ENCODE data around the gene TMEM114. TPM values are rescaled to one million over a fixed set of nuclear protein-coding genes. Genes with fewer than 3 reads are reported as not detected.

The TMEM114 gene
- total and polyA plus RNA-seq, 7 experiments from 2014 or later: not detected

DNA sequence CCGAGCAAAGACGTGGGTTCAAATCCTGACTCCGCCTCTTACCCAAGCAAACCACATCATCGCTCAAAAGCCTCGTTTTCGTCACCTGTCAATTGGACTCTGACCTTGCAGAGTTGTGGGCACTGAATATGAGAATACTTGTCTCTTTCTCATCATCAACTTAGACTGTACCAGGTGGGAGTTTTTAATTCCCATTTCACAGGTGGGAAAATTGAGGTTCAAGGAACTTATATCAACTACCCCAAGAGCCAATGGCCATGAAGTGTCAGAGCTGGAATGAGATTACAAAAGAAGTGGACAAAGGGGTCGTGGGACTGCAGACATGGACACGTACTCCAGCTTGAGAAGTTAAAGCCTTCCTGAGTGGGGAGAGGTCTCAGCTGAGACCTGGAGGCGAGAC, 10.8 kb downstream of the TMEM114 start:
- CTCF ChIA-PET: no interaction called here
- ATAC-seq (no peak), DNase-seq (no peak)
- POLR2A ChIA-PET: no interaction called here
- no peaks in the 10 kb centered on the region for H3K36me3 Mint-ChIP-seq
- peaks cover 2 to 34% (median 23%) of the 10 kb centered on the region in 5 donors for H3K27me3 Mint-ChIP-seq
- H3K4me3 Mint-ChIP-seq: no peak overlapping the region
- no peaks in the 10 kb centered on the region for H3K4me1 ChIP-seq (ENCODE audit: control insufficient read depth in 2 of 2, insufficient read depth in 2 of 2, low read length in 2 of 2)
- H3K9me3 ChIP-seq (ENCODE audit: control insufficient read depth in 2 of 3, low read length in 3 of 3): no peaks in the 10 kb centered on the region
- peaks cover 0 to 3% (median 0%) of the 10 kb centered on the region in 7 donors for H3K4me1 Mint-ChIP-seq
- H3K4me3 ChIP-seq (ENCODE audit: low read length): no peak overlapping the region
- no peak overlapping the region for H3K27ac ChIP-seq (ENCODE audit: low read depth, low read length)
- intact Hi-C loops (cut with micrococcal nuclease): no loop called here
- H3K9me3 Mint-ChIP-seq: no peaks in the 10 kb centered on the region
- H3K27me3 ChIP-seq (ENCODE audit: control insufficient read depth in 2 of 2, insufficient read depth in 2 of 2, low read length in 2 of 2): no peaks in the 10 kb centered on the region
- H3K36me3 ChIP-seq (ENCODE audit: control insufficient read depth in 2 of 3, insufficient read depth in 3 of 3, low read length in 3 of 3): no peaks in the 10 kb centered on the region
- no peak overlapping the region for H3K27ac Mint-ChIP-seq

DNA sequence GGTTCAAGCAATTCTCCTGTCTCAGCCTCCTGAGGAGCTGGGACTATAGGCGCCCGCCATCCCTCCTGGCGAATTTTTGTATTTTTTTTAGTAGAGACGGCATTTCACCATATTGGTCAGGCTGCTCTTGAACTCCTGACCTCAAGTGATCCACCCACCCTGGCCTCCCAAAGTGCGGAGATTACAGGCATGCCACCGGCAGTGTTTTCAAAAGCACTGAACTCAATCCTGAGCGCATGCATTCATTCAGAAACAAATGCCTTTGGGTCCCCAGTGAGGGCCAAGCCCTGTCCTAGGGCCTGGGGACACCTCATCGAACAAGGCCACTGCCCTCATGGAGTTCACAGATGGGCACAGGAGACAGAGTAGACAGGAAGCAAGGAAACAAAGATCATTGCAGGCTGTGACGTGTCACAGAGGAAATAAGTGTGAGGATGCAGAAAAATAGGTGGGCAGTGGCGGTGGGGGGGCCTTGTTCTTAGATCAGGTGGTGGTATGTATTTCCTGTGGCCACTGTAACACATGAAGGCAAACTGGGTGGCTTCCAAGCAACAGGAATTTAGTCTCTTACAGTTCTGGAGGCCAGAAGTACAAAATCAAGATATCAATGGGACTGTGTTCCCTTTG, 12.5 kb downstream of the TMEM114 start:
- Mint-ChIP-seq H3K9me3 (no peaks in the 10 kb centered on the region), H3K27ac (no peak overlapping the region), H3K27me3 (peaks cover 2 to 34% (median 29%) of the 10 kb centered on the region in 5 donors), H3K4me1 (peaks cover 0 to 3% (median 0%) of the 10 kb centered on the region in 7 donors), H3K36me3 (no peaks in the 10 kb centered on the region), H3K4me3 (no peak overlapping the region)
- no peaks in the 10 kb centered on the region for H3K36me3 ChIP-seq (ENCODE audit: control insufficient read depth in 2 of 3, insufficient read depth in 3 of 3, low read length in 3 of 3)
- ChIA-PET CTCF (no interaction called here), POLR2A (no interaction called here)
- no peaks in the 10 kb centered on the region for H3K9me3 ChIP-seq (ENCODE audit: control insufficient read depth in 2 of 3, low read length in 3 of 3)
- H3K4me1 ChIP-seq (ENCODE audit: control insufficient read depth in 2 of 2, insufficient read depth in 2 of 2, low read length in 2 of 2): no peaks in the 10 kb centered on the region
- H3K27me3 ChIP-seq (ENCODE audit: control insufficient read depth in 2 of 2, insufficient read depth in 2 of 2, low read length in 2 of 2): no peaks in the 10 kb centered on the region
- intact Hi-C loops (cut with micrococcal nuclease): no loop called here
- H3K4me3 ChIP-seq (ENCODE audit: low read length): no peak overlapping the region
- ATAC-seq (no peak), DNase-seq (no peak)
- H3K27ac ChIP-seq (ENCODE audit: low read depth, low read length): no peak overlapping the region

DNA sequence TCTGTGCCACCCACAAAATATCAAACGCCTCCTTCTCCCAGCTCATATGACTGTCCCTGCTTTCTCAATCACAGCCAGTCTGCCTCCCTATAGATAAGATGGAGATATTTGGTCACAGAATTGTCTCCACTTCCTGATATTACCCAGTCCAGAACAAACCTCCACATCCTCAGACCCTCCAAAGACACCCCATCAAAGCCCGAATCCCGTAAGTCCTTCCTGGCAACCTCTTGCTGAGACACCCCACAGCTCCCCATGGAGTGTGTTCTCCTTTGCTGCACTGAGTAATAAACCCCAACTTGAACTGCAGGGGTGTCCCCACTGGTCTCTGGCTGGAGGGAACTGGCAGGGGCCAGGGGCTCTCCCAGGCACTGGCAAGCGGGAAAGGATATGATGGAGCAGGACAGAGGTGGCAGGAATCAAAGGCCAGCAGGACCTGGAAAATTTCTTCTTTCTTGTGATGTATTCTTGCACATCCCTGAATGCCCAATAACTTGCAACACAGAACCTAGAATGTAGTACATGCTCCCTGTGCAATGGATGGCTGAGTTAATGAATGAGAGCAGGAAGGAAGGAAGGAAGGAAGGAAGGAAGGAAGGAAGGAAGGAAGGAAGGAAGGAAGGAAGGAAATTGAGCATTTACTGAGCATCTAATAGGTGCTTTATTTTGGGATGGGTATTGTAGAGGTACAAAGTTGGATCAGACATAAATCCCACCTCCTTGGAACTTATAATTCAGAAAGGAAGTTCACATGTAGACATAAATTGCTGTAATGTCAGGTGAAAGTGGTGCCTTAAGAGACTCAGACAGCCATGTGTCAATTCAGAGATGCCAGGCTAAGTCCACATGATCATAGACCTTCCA, 13.9 kb downstream of the TMEM114 start:
- H3K4me1 Mint-ChIP-seq: peaks cover 0 to 3% (median 0%) of the 10 kb centered on the region in 7 donors
- H3K4me1 ChIP-seq (ENCODE audit: control insufficient read depth in 2 of 2, insufficient read depth in 2 of 2, low read length in 2 of 2): no peaks in the 10 kb centered on the region
- intact Hi-C loops (cut with micrococcal nuclease): no loop called here
- POLR2A ChIA-PET: no interaction called here
- peaks cover 7 to 36% (median 33%) of the 10 kb centered on the region in 5 donors for H3K27me3 Mint-ChIP-seq
- H3K36me3 ChIP-seq (ENCODE audit: control insufficient read depth in 2 of 3, insufficient read depth in 3 of 3, low read length in 3 of 3): no peaks in the 10 kb centered on the region
- no peaks in the 10 kb centered on the region for H3K27me3 ChIP-seq (ENCODE audit: control insufficient read depth in 2 of 2, insufficient read depth in 2 of 2, low read length in 2 of 2)
- H3K27ac ChIP-seq (ENCODE audit: low read depth, low read length): no peak overlapping the region
- no peak overlapping the region for H3K4me3 Mint-ChIP-seq
- DNase-seq: no peak
- H3K9me3 ChIP-seq (ENCODE audit: control insufficient read depth in 2 of 3, low read length in 3 of 3): no peaks in the 10 kb centered on the region
- no peaks in the 10 kb centered on the region for H3K9me3 Mint-ChIP-seq
- no peak for ATAC-seq
- H3K4me3 ChIP-seq (ENCODE audit: low read length): no peak overlapping the region
- H3K27ac Mint-ChIP-seq: peak overlapping the region in 1 of 9 donors; percentile 15
- CTCF ChIA-PET: no interaction called here
- no peaks in the 10 kb centered on the region for H3K36me3 Mint-ChIP-seq

DNA sequence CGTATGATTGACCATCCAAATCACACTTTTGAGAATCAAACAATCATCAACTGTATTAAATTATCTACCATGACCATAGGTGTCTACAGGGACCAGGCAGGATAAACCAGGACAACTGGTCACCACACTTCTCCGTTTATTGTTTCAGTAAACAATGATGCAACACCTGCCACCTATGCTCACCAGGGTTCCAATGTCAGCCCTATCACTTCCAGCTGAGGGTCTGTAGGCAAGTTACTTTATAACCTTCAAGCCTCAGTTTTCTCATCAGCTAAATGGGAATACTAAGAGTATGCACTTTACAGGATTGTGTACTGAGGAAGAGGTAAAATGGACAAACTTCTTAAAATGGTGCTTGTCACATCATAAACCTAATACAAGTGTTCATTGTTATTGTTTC, 14.9 kb downstream of the TMEM114 start:
- no peaks in the 10 kb centered on the region for H3K4me1 ChIP-seq (ENCODE audit: control insufficient read depth in 2 of 2, insufficient read depth in 2 of 2, low read length in 2 of 2)
- Mint-ChIP-seq H3K9me3 (no peaks in the 10 kb centered on the region), H3K36me3 (no peaks in the 10 kb centered on the region), H3K4me1 (peaks cover 0 to 3% (median 0%) of the 10 kb centered on the region in 7 donors), H3K27me3 (peaks cover 7 to 46% (median 33%) of the 10 kb centered on the region in 5 donors), H3K27ac (no peak overlapping the region), H3K4me3 (no peak overlapping the region)
- no peaks in the 10 kb centered on the region for H3K36me3 ChIP-seq (ENCODE audit: control insufficient read depth in 2 of 3, insufficient read depth in 3 of 3, low read length in 3 of 3)
- ChIA-PET POLR2A (no interaction called here), CTCF (no interaction called here)
- ATAC-seq (no peak), DNase-seq (no peak)
- no peak overlapping the region for H3K4me3 ChIP-seq (ENCODE audit: low read length)
- intact Hi-C loops (cut with micrococcal nuclease): no loop called here
- H3K27me3 ChIP-seq (ENCODE audit: control insufficient read depth in 2 of 2, insufficient read depth in 2 of 2, low read length in 2 of 2): no peaks in the 10 kb centered on the region
- no peaks in the 10 kb centered on the region for H3K9me3 ChIP-seq (ENCODE audit: control insufficient read depth in 2 of 3, low read length in 3 of 3)
- H3K27ac ChIP-seq (ENCODE audit: low read depth, low read length): no peak overlapping the region

DNA sequence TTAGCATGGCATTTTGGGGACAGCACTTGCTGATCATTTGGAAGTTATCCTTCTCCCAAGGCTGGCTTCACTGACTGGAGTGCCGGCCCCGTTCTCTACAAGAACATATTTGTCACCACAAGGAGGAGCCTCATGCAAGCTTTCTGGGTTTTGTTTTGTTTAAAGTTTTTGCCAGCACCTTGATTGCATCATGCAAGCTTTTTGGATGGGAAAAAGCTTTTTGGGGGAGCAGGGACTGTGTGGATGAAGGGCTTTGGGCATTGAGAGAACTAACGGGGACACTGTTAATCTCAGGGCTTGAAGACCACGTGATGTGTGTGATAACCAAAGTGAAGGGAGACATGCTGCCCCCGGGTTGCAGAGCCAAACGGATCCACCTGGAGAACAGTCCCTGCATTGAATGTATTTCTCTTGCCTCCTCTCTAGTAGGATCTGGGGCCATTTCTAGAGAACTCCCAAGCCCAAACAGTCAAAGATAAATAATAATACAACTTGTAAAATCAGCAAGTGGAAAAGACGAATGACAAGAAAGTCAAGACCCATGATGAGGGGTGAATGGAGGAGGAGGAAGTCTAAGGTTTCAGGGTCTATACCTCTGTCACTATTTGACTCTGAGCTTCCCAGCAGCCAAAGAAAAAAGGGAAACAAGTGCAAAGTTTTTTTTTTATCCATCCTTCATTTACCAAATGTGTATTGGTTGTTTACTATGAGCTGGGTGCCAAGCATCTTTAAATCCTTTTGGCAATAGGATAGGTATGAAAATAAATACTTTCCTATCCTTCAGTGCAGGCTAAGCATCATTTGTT, 17.2 kb downstream of the TMEM114 start:
- ChIA-PET POLR2A (no interaction called here), CTCF (interaction anchor here (0.7 to 1.2 kb wide), 3 partner anchors 301 to 476 kb away, joined by 3 read pairs; no protein-coding TSS in a partner anchor)
- Histone ChIP-seq H3K4me1 (ENCODE audit: control insufficient read depth in 2 of 2, insufficient read depth in 2 of 2, low read length in 2 of 2) (no peaks in the 10 kb centered on the region), H3K27ac (ENCODE audit: low read depth, low read length) (no peak overlapping the region), H3K36me3 (ENCODE audit: control insufficient read depth in 2 of 3, insufficient read depth in 3 of 3, low read length in 3 of 3) (no peaks in the 10 kb centered on the region), H3K4me3 (ENCODE audit: low read length) (no peak overlapping the region), H3K9me3 (ENCODE audit: control insufficient read depth in 2 of 3, low read length in 3 of 3) (no peaks in the 10 kb centered on the region), H3K27me3 (ENCODE audit: control insufficient read depth in 2 of 2, insufficient read depth in 2 of 2, low read length in 2 of 2) (no peaks in the 10 kb centered on the region)
- intact Hi-C loops (cut with micrococcal nuclease): no loop called here
- peak in 1 of 9 donors; percentile 12 for DNase-seq
- no peak for ATAC-seq
- H3K9me3 Mint-ChIP-seq: no peaks in the 10 kb centered on the region
- no peaks in the 10 kb centered on the region for H3K36me3 Mint-ChIP-seq
- peaks cover 0 to 4% (median 0%) of the 10 kb centered on the region in 7 donors for H3K4me1 Mint-ChIP-seq
- H3K4me3 Mint-ChIP-seq: no peak overlapping the region
- no peak overlapping the region for H3K27ac Mint-ChIP-seq
- H3K27me3 Mint-ChIP-seq: peaks cover 7 to 49% (median 32%) of the 10 kb centered on the region in 5 donors

DNA sequence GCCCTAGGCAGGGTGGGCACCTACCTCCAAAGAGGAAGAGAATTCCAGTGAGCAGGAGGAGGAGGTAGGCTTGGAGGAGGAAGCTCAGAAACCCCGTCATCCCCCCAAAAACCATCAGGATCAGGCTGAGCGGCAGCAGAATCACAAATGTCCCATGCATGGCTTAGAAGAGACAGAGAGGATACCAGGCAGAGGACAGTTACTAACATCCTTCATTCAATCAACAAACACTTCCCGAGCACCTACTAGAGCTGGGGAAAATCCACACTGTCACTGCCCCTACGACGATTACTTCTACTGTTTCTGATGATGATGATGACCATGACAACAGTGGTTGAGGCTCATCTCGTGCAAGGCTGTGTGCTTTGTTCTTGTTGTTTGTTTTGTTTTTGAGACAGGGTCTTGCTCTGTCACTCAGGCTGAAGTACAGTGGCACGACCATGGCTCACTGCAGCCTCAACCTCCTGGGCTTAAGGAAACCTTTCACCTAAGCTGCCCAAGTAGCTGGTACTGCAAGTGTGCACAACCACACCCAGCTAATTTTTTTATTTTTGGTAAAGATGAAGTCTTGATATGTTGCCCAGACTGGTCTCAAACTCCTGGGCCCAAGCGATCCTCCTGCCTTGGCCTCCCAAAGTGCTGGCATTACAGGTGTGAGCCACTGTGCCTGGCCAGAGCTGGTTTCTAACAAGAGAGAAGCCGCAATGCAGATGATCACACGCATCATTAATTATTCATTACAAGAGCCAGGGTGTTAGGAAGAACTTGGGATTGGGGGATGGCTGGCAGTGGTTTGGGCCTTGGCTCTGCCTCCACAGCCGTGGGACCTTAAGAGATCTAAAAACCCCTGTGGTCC, 18.0 kb downstream of the TMEM114 start:
- Mint-ChIP-seq H3K4me3 (no peak overlapping the region), H3K9me3 (no peaks in the 10 kb centered on the region), H3K27me3 (peaks cover 7 to 43% (median 26%) of the 10 kb centered on the region in 5 donors), H3K4me1 (peaks cover 0 to 8% (median 5%) of the 10 kb centered on the region in 7 donors), H3K27ac (no peak overlapping the region), H3K36me3 (no peaks in the 10 kb centered on the region)
- DNase-seq (no peak), ATAC-seq (no peak)
- ChIA-PET CTCF (interaction anchor here (0.7 to 1.2 kb wide), 3 partner anchors 302 to 477 kb away, joined by 3 read pairs; no protein-coding TSS in a partner anchor), POLR2A (no interaction called here)
- no peak overlapping the region for H3K27ac ChIP-seq (ENCODE audit: low read depth, low read length)
- H3K4me3 ChIP-seq (ENCODE audit: low read length): no peak overlapping the region
- H3K9me3 ChIP-seq (ENCODE audit: control insufficient read depth in 2 of 3, low read length in 3 of 3): no peaks in the 10 kb centered on the region
- no peaks in the 10 kb centered on the region for H3K4me1 ChIP-seq (ENCODE audit: control insufficient read depth in 2 of 2, insufficient read depth in 2 of 2, low read length in 2 of 2)
- no peaks in the 10 kb centered on the region for H3K27me3 ChIP-seq (ENCODE audit: control insufficient read depth in 2 of 2, insufficient read depth in 2 of 2, low read length in 2 of 2)
- H3K36me3 ChIP-seq (ENCODE audit: control insufficient read depth in 2 of 3, insufficient read depth in 3 of 3, low read length in 3 of 3): no peaks in the 10 kb centered on the region
- intact Hi-C loops (cut with micrococcal nuclease): no loop called here
